ENCODE measurements around the gene PAX7.

The PAX7 gene

GRCh38 chr1:18668750-18669404 is 38.2 kb downstream of the PAX7 start:
- Histone ChIP-seq H3K9me3 (ENCODE audit: insufficient read depth, low read length) (no peaks in the 10 kb centered on the region), H3K9ac (ENCODE audit: low read length) (no peak overlapping the region), H3K27me3 (ENCODE audit: low read depth, low read length) (peaks cover 5% of the 10 kb centered on the region; the same call in 1 of the 2 replicates), H4K20me1 (ENCODE audit: insufficient read depth, low read length) (no peaks in the 10 kb centered on the region), H3K79me2 (ENCODE audit: low read length) (no peaks in the 10 kb centered on the region), H3K36me3 (replicated peaks; ENCODE audit: low read depth, low read length) (no peaks in the 10 kb centered on the region), H3K4me1 (ENCODE audit: low read length) (no peaks in the 10 kb centered on the region), H3K4me2 (ENCODE audit: low read length) (no peak overlapping the region), H3K27ac (ENCODE audit: low read length) (no peak overlapping the region), H3K4me3 (ENCODE audit: low read length) (no peak overlapping the region), H2AFZ (ENCODE audit: low read depth, low read length) (no peak overlapping the region)
- TF ChIP-seq, protein P1, sequence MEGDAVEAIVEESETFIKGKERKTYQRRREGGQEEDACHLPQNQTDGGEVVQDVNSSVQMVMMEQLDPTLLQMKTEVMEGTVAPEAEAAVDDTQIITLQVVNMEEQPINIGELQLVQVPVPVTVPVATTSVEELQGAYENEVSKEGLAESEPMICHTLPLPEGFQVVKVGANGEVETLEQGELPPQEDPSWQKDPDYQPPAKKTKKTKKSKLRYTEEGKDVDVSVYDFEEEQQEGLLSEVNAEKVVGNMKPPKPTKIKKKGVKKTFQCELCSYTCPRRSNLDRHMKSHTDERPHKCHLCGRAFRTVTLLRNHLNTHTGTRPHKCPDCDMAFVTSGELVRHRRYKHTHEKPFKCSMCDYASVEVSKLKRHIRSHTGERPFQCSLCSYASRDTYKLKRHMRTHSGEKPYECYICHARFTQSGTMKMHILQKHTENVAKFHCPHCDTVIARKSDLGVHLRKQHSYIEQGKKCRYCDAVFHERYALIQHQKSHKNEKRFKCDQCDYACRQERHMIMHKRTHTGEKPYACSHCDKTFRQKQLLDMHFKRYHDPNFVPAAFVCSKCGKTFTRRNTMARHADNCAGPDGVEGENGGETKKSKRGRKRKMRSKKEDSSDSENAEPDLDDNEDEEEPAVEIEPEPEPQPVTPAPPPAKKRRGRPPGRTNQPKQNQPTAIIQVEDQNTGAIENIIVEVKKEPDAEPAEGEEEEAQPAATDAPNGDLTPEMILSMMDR (IDR thresholded peaks at IDR 0.05; ENCODE audit: low read depth, low read length) = no peak
- TF ChIP-seq EZH2phosphoT487 (IDR thresholded peaks at IDR 0.05; ENCODE audit: low read depth) = no peak

DNA sequence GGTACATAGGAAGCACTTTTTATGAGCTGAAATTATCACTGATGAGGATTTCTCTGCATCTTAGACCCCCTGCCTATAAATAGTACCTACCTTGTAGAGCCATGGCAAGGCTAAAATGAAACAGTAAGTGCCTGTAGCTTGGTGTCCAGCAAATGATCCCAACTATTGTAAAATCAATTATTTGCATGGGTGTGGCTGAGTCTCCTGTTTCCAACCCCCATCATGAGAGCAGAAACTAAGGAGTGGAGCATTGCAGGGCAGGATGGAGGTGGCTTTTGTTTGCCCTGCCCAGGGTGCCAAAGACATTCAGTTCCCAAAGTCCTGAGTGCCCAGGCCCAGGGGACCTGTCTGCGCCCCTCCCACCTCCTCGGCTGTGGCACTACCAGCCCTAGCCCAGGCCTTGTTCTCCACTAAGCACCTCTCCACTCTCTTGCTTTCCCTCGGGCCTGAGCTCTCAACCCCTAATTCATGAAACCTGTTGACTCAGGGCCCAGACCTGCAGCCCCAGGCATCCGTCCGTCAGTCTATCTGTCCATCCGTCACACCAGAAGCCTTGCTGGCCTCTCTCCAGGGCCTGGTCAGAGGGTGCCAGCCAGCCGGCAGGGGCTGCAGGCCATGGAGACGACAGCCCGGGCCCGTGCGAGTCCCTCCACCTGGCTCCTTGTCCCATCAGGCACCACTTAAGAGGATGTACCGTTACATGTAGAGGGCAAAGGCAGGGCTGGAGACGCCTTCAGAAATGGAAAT is 39.6 kb downstream of the PAX7 start:
- Histone ChIP-seq H3K4me1 (ENCODE audit: low read length) (no peaks in the 10 kb centered on the region), H2AFZ (ENCODE audit: low read depth, low read length) (no peak overlapping the region), H3K27ac (ENCODE audit: low read length) (no peak overlapping the region), H3K9ac (ENCODE audit: low read length) (no peak overlapping the region), H3K27me3 (ENCODE audit: low read depth, low read length) (no peaks in the 10 kb centered on the region), H3K36me3 (replicated peaks; ENCODE audit: low read depth, low read length) (no peaks in the 10 kb centered on the region), H3K4me3 (ENCODE audit: low read length) (no peak overlapping the region), H3K9me3 (ENCODE audit: insufficient read depth, low read length) (no peaks in the 10 kb centered on the region), H3K79me2 (ENCODE audit: low read length) (no peaks in the 10 kb centered on the region), H3K4me2 (ENCODE audit: low read length) (no peak overlapping the region), H4K20me1 (ENCODE audit: insufficient read depth, low read length) (no peaks in the 10 kb centered on the region)
- no peak for TF ChIP-seq EZH2phosphoT487 (IDR thresholded peaks at IDR 0.05; ENCODE audit: low read depth)
- TF ChIP-seq, protein P1 (IDR thresholded peaks at IDR 0.05; ENCODE audit: low read depth, low read length) = no peak

DNA sequence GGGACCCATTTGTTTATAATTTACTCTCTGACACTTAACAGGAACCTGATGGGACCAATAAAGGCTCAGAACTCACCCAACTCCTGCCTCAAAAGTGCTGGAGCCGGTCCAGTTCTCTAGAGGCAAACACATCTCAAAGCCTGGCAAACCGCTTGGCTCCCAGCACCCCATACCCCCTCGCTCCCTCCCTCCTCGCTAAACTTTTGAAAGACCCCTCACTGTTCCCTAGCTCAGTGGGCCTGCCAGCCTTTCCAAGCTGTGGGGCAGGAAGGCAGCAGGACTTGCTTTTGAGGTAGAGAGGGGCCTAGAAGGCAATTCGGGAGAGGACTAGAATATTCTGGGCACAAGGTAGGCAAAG is 40.2 kb downstream of the PAX7 start:
- Histone ChIP-seq H3K9ac (ENCODE audit: low read length) (no peak overlapping the region), H2AFZ (ENCODE audit: low read depth, low read length) (no peak overlapping the region), H3K27ac (ENCODE audit: low read length) (no peak overlapping the region), H3K4me1 (ENCODE audit: low read length) (no peaks in the 10 kb centered on the region), H3K27me3 (ENCODE audit: low read depth, low read length) (no peaks in the 10 kb centered on the region), H3K9me3 (ENCODE audit: insufficient read depth, low read length) (no peaks in the 10 kb centered on the region), H3K79me2 (ENCODE audit: low read length) (no peaks in the 10 kb centered on the region), H3K4me2 (ENCODE audit: low read length) (no peak overlapping the region), H4K20me1 (ENCODE audit: insufficient read depth, low read length) (no peaks in the 10 kb centered on the region), H3K4me3 (ENCODE audit: low read length) (no peak overlapping the region), H3K36me3 (replicated peaks; ENCODE audit: low read depth, low read length) (no peaks in the 10 kb centered on the region)
- TF ChIP-seq, protein P1 (IDR thresholded peaks at IDR 0.05; ENCODE audit: low read depth, low read length) = no peak
- no peak for TF ChIP-seq EZH2phosphoT487 (IDR thresholded peaks at IDR 0.05; ENCODE audit: low read depth)

GRCh38 chr1:18673976-18674375 is 43.3 kb downstream of the PAX7 start:
- no peaks in the 10 kb centered on the region for H3K36me3 ChIP-seq (replicated peaks; ENCODE audit: low read depth, low read length)
- H2AFZ ChIP-seq (ENCODE audit: low read depth, low read length) = no peak overlapping the region
- H3K27me3 ChIP-seq (ENCODE audit: low read depth, low read length) = no peaks in the 10 kb centered on the region
- H4K20me1 ChIP-seq (ENCODE audit: insufficient read depth, low read length) = no peaks in the 10 kb centered on the region
- H3K9ac ChIP-seq (ENCODE audit: low read length) = no peak overlapping the region
- H3K4me2 ChIP-seq (ENCODE audit: low read length) = no peak overlapping the region
- TF ChIP-seq, protein P1 (IDR thresholded peaks at IDR 0.05; ENCODE audit: low read depth, low read length) = no peak
- TF ChIP-seq EZH2phosphoT487 (IDR thresholded peaks at IDR 0.05; ENCODE audit: low read depth) = no peak
- H3K27ac ChIP-seq (ENCODE audit: low read length) = no peak overlapping the region
- H3K4me1 ChIP-seq (ENCODE audit: low read length) = no peaks in the 10 kb centered on the region
- H3K9me3 ChIP-seq (ENCODE audit: insufficient read depth, low read length) = no peaks in the 10 kb centered on the region
- no peak overlapping the region for H3K4me3 ChIP-seq (ENCODE audit: low read length)
- no peaks in the 10 kb centered on the region for H3K79me2 ChIP-seq (ENCODE audit: low read length)
